HAP-1 (cell line): ENCODE data around the gene FAM47B.
A peak's percentile ranks its signal among the peaks of the same experiment; 100 is the strongest.

Experiments
- DNase-seq, 2 experiments: peaks; one replicate each; pipeline ENCODE4 v3.0.0-alpha.2; 2016 to 2020; ENCODE audit warnings: low spot score in 2 of 2
- H3K27me3 ChIP-seq: fragments of 250-450 bp; sonication (Bioruptor Pico); 2 replicates; pipeline ENCODE4 v1.5.1; 2020; ENCODE audit warnings: low read depth, mild to moderate bottlenecking, moderate library complexity
- H3K36me3 ChIP-seq: fragments of 250-450 bp; sonication (Bioruptor Pico); replicated peaks from 2 replicates; pipeline ENCODE4 v1.5.1; 2020; ENCODE audit warnings: mild to moderate bottlenecking
- H3K4me1 ChIP-seq: fragments of 250-450 bp; sonication (Bioruptor Pico); 2 replicates; pipeline ENCODE4 v1.5.1; 2020; ENCODE audit warnings: mild to moderate bottlenecking
- H3K4me3 ChIP-seq: fragments of 250-450 bp; sonication (Bioruptor Pico); 2 replicates; pipeline ENCODE4 v1.5.1; 2020; ENCODE audit warnings: mild to moderate bottlenecking, moderate library complexity
- H3K9me3 ChIP-seq: fragments of 250-450 bp; sonication (Bioruptor Pico); 2 replicates; pipeline ENCODE4 v1.5.1; 2020; ENCODE audit warnings: mild to moderate bottlenecking, moderate library complexity
- in situ Hi-C: fragments of 300-500 bp; cut with MboI; formaldehyde crosslinking; loops from 3 replicates; pipeline ENCODE4 v1.14.3; 2020; ENCODE audit warnings: low sequenced_read_pairs, inconsistent platforms, mixed read lengths

Gene FAM47B

GRCh38 chrX:34942496-34942895 lies at the start of gene FAM47B:
FAM47B (plus strand) TSS chrX:34942796; CDS start chrX:34942832, 36 bp downstream.
- DNase-seq: no peak
- Histone ChIP-seq H3K27me3 (no peaks in the 10 kb centered on the region), H3K36me3 (no peaks in the 10 kb centered on the region), H3K4me3 (no peak within 1 kb of the TSS), H3K9me3 (no peaks in the 10 kb centered on the region; the same call in 1 of the 2 replicates), H3K4me1 (no peaks in the 10 kb centered on the region)
- in situ Hi-C loops: no loop called here

DNA sequence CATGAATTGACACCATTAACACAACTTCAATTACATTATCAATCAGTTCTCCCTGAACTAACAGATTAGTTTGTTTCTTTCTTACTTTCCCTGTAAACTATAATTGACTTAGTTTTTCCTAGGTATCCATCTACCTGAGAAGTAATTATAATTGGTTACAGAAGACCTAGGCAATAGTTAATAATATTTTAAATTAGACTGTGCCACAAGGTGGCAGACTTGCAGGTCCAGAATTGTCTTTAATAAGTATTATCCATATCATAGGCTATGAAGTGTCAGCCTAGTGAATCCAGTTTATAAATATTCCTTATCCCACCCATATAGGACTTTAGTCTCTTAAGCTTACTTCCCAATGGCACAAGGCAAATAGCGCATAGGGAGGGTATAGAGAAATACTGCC lies 48.9 kb upstream of the FAM47B start:
- Histone ChIP-seq H3K4me3 (no peak overlapping the region), H3K4me1 (no peaks in the 10 kb centered on the region), H3K9me3 (no peaks in the 10 kb centered on the region), H3K36me3 (no peaks in the 10 kb centered on the region), H3K27me3 (no peaks in the 10 kb centered on the region)
- no peak for DNase-seq
- in situ Hi-C loops: no loop called here

DNA sequence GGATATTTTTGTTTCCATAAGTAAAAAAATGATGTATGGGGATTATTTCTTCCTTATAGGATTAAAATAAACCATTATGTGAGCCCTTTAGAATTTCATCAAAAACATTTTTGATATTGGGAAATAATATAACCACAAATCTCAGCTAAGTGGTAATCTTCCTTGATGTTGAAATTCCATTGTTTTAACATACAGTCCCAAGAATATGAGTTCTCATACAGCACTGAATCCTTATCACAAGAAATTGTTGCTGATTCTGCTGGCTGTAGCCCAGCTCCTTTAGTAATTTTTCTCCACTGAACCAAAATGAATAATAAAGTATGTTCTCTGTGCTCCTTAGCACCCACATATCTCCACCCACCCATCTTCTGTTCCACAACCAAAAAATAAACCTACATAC lies 41.9 kb upstream of the FAM47B start:
- Histone ChIP-seq H3K27me3 (no peaks in the 10 kb centered on the region), H3K9me3 (no peaks in the 10 kb centered on the region), H3K4me3 (no peak overlapping the region), H3K36me3 (no peaks in the 10 kb centered on the region), H3K4me1 (no peaks in the 10 kb centered on the region)
- in situ Hi-C loops: no loop called here
- DNase-seq: no peak

- no peak for DNase-seq
- Histone ChIP-seq H3K4me1 (no peaks in the 10 kb centered on the region), H3K4me3 (no peak overlapping the region), H3K36me3 (no peaks in the 10 kb centered on the region), H3K27me3 (no peaks in the 10 kb centered on the region), H3K9me3 (no peaks in the 10 kb centered on the region)
- in situ Hi-C loops: no loop called here
Observed at GRCh38 chrX:34901761-34902160, 40.8 kb upstream of the FAM47B start.

- no peaks in the 10 kb centered on the region for H3K27me3 ChIP-seq
- no peaks in the 10 kb centered on the region for H3K36me3 ChIP-seq
- in situ Hi-C loops: no loop called here
- H3K9me3 ChIP-seq: no peaks in the 10 kb centered on the region
- no peak overlapping the region for H3K4me3 ChIP-seq
- no peaks in the 10 kb centered on the region for H3K4me1 ChIP-seq
- no peak for DNase-seq
Observed at GRCh38 chrX:34903316-34903715, 39.3 kb upstream of the FAM47B start.

DNA sequence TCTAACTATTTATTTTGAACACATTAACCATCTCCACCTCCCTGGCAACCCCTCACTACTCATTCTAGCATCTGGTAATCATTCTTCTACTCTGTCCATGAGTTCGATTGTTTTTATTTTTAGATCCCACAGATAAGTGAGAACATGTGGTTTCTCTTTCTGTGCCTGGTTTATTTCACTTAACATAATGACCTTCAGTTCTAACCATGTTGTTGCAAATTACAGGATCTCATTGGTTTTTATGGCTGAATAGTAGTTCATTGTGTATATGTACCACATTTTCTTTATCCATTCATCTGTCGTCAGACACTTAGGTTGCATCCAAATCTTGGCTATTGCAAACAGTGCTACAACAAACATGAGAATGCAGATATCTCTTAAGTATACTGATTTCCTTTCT lies 33.4 kb upstream of the FAM47B start:
- Histone ChIP-seq H3K36me3 (no peaks in the 10 kb centered on the region), H3K4me3 (no peak overlapping the region), H3K27me3 (no peaks in the 10 kb centered on the region), H3K9me3 (no peaks in the 10 kb centered on the region; the same call in 1 of the 2 replicates), H3K4me1 (no peaks in the 10 kb centered on the region)
- no peak for DNase-seq
- in situ Hi-C loops: no loop called here

- DNase-seq: no peak
- no peak overlapping the region for H3K4me3 ChIP-seq
- in situ Hi-C loops: no loop called here
- H3K36me3 ChIP-seq: no peaks in the 10 kb centered on the region
- no peaks in the 10 kb centered on the region; the same call in 1 of the 2 replicates for H3K9me3 ChIP-seq
- H3K4me1 ChIP-seq: no peaks in the 10 kb centered on the region
- no peaks in the 10 kb centered on the region for H3K27me3 ChIP-seq
Observed at GRCh38 chrX:34915463-34916225, 27.0 kb upstream of the FAM47B start.

- Histone ChIP-seq H3K4me1 (no peaks in the 10 kb centered on the region), H3K9me3 (no peaks in the 10 kb centered on the region; the same call in 1 of the 2 replicates), H3K27me3 (no peaks in the 10 kb centered on the region), H3K4me3 (no peak overlapping the region), H3K36me3 (no peaks in the 10 kb centered on the region)
- in situ Hi-C loops: no loop called here
- DNase-seq: no peak
Observed at GRCh38 chrX:34917146-34917545, 25.4 kb upstream of the FAM47B start.

- no peaks in the 10 kb centered on the region for H3K27me3 ChIP-seq
- H3K36me3 ChIP-seq: no peaks in the 10 kb centered on the region
- DNase-seq: no peak
- no peaks in the 10 kb centered on the region for H3K4me1 ChIP-seq
- no peaks in the 10 kb centered on the region for H3K9me3 ChIP-seq
- H3K4me3 ChIP-seq: no peak overlapping the region
- in situ Hi-C loops: no loop called here
Observed at GRCh38 chrX:34918091-34918736, 24.4 kb upstream of the FAM47B start.

GRCh38 chrX:34918856-34919255 lies 23.7 kb upstream of the FAM47B start:
- DNase-seq: peak; percentile 44 to 51
- Histone ChIP-seq H3K4me1 (no peaks in the 10 kb centered on the region), H3K36me3 (no peaks in the 10 kb centered on the region), H3K4me3 (no peak overlapping the region), H3K9me3 (no peaks in the 10 kb centered on the region), H3K27me3 (no peaks in the 10 kb centered on the region)
- in situ Hi-C loops: no loop called here

DNA sequence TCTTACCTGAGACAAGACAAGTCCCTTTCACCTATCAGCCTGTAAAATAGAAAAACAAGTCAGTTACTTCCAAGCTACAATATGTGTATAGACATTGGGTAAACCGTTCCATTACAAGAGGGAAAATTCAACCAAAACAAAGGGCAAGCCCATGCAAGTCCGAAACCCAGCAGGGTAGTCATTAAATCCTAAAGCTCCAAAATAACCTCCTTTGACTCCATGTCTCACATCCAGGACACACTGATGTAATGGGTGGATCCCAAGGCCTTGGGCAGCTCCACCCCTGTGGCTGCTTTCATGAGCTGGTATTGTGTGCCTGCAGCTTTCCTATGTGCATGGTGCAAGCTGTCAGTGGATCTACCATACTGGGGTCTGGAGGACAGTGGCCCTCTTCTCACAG lies 14.7 kb upstream of the FAM47B start:
- no peak for DNase-seq

GRCh38 chrX:34943235-34943634 lies 639 bp downstream of the FAM47B start:
- no peaks in the 10 kb centered on the region; the same call in 1 of the 2 replicates for H3K9me3 ChIP-seq
- no peak overlapping the region for H3K4me3 ChIP-seq
- no peaks in the 10 kb centered on the region for H3K27me3 ChIP-seq
- in situ Hi-C loops: no loop called here
- H3K36me3 ChIP-seq: no peaks in the 10 kb centered on the region
- no peaks in the 10 kb centered on the region for H3K4me1 ChIP-seq
- DNase-seq: no peak

More for the DNA sequence above, 14.7 kb upstream of the FAM47B start:
- no peaks in the 10 kb centered on the region for H3K36me3 ChIP-seq
- no peak overlapping the region for H3K4me3 ChIP-seq
- no peaks in the 10 kb centered on the region for H3K4me1 ChIP-seq
- no peaks in the 10 kb centered on the region for H3K9me3 ChIP-seq
- H3K27me3 ChIP-seq: no peaks in the 10 kb centered on the region
- in situ Hi-C loops: no loop called here

DNA sequence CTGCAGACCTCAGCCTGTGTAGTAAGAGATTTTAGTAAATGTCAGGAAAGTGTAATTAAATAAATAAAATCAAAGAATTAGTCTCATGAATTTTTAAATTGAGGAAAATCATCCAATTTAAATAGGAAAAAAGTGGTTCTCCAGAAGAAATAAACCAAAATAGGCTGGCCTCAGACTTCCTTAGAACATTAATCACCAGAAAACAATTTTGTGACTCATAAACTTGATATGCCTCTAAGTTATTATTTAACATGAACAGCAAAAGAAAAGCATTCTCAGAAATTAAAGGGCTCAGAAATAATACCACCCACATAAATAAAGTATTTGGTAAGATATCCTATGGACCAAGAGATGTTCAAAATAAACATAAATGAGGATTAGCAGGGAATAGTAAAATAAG lies 14.3 kb downstream of the FAM47B start:
- in situ Hi-C loops: no loop called here
- Histone ChIP-seq H3K27me3 (no peaks in the 10 kb centered on the region), H3K9me3 (no peaks in the 10 kb centered on the region), H3K4me1 (no peaks in the 10 kb centered on the region), H3K36me3 (no peaks in the 10 kb centered on the region), H3K4me3 (no peak overlapping the region)
- no peak for DNase-seq

DNA sequence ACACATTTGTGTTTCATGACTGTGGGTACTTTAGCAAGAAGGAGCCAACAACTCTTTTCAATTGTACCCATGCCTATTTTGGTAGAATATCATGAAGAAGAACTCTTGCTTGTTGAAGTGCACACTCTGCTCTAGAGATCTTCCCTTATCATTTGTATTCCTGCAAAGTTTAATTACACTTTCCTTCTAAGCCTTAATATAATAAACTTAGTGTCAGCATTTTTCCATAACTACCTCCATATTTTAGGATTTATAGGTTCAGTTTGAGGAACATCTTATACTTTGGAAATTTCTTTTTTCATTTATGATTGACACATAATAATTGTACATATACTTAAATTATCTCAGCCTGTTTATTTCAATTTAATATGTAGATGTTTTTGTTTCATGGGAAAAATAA lies 19.1 kb downstream of the FAM47B start:
- no peak overlapping the region for H3K4me3 ChIP-seq
- no peaks in the 10 kb centered on the region for H3K4me1 ChIP-seq
- H3K9me3 ChIP-seq: no peaks in the 10 kb centered on the region
- in situ Hi-C loops: no loop called here
- no peaks in the 10 kb centered on the region for H3K27me3 ChIP-seq
- H3K36me3 ChIP-seq: no peaks in the 10 kb centered on the region
- DNase-seq: no peak
